HEK293 (cell line): ENCODE data around the gene PACSIN2.

ENCODE experiments used
- CTCF ChIA-PET: fragments of 350-600 bp; formaldehyde crosslinking; extraction: SDS; loops from one replicate; lab custom pipeline; 2021; ENCODE audit warnings: antibody characterized with exemption; lab: Yijun Ruan, JAX
- POLR2A ChIA-PET: fragments of 300-600 bp; formaldehyde crosslinking; extraction: SDS; loops from one replicate; lab custom pipeline; 2020; ENCODE audit warnings: antibody characterized with exemption, inconsistent platforms; lab: Yijun Ruan, JAX
- H3K27ac ChIP-seq: fragments of 200-500 bp; sonication (Bioruptor generic); 2 replicates; pipeline ENCODE4 v1.5.1; 2014; ENCODE audit warnings: low read depth, low read length, control low read depth, inconsistent platforms; ENCODE audit errors: extremely low read depth
- H3K36me3 ChIP-seq, 2 experiments: fragments of 200-500 bp in 1 of 2; sonication (Bioruptor generic) in 1 of 2; 1 replicate in 1 of 2; 2 replicates in 1 of 2; pipeline ENCODE4 v1.5.1; 2014 to 2017; ENCODE audit warnings: inconsistent platforms in 2 of 2, low read length in 2 of 2; ENCODE audit not compliant: control insufficient read depth in 2 of 2, insufficient read depth in 1 of 2
- H3K4me1 ChIP-seq: fragments of 200-500 bp; sonication (Bioruptor generic); 2 replicates; pipeline ENCODE4 v1.5.1; 2014; ENCODE audit warnings: mild to moderate bottlenecking, low read length, inconsistent platforms; ENCODE audit not compliant: control insufficient read depth, insufficient read depth
- H3K4me3 ChIP-seq: 2 replicates; pipeline ENCODE4 v1.5.1; 2011; ENCODE audit warnings: low read depth, mild to moderate bottlenecking, control low read depth, low read length, moderate library complexity
- H3K9me3 ChIP-seq: fragments of 200-500 bp; sonication (Bioruptor generic); 2 replicates; pipeline ENCODE4 v1.5.1; 2014; ENCODE audit warnings: low read depth, low read length, inconsistent platforms; ENCODE audit not compliant: control insufficient read depth, insufficient read depth
- BCL11A ChIP-seq: fragments of 450-650 bp; formaldehyde crosslinking; IDR thresholded peaks from 2 replicates; pipeline ENCODE4 v1.5.1; 2016; ENCODE audit warnings: low read depth, missing biosample characterization, missing genetic modification characterization
- EGR2 ChIP-seq: fragments of 450-650 bp; formaldehyde crosslinking; IDR thresholded peaks from 2 replicates; pipeline ENCODE4 v1.5.1; 2016; ENCODE audit warnings: low read depth, missing biosample characterization, missing genetic modification characterization
- KLF7 ChIP-seq: fragments of 450-650 bp; formaldehyde crosslinking; IDR thresholded peaks from 2 replicates; pipeline ENCODE4 v1.5.1; 2016; ENCODE audit warnings: missing biosample characterization, missing genetic modification characterization, borderline replicate concordance
- PRDM6 ChIP-seq: fragments of 450-650 bp; formaldehyde crosslinking; IDR thresholded peaks from 2 replicates; pipeline ENCODE4 v1.5.1; 2017; ENCODE audit warnings: missing biosample characterization, missing genetic modification characterization
- SCRT2 ChIP-seq: fragments of 450-650 bp; formaldehyde crosslinking; IDR thresholded peaks from 2 replicates; pipeline ENCODE4 v1.5.1; 2016; ENCODE audit warnings: missing biosample characterization, missing genetic modification characterization
- SP7 ChIP-seq: fragments of 450-650 bp; formaldehyde crosslinking; IDR thresholded peaks from 2 replicates; pipeline ENCODE4 v1.5.1; 2016; ENCODE audit warnings: missing biosample characterization, missing genetic modification characterization
- ZBTB7A ChIP-seq: fragments of 450-650 bp; formaldehyde crosslinking; IDR thresholded peaks from 2 replicates; pipeline ENCODE4 v1.5.1; 2016; ENCODE audit warnings: low read depth, missing biosample characterization, missing genetic modification characterization
- ZNF133 ChIP-seq: fragments of 450-650 bp; formaldehyde crosslinking; IDR thresholded peaks from 2 replicates; pipeline ENCODE4 v1.5.1; 2016; ENCODE audit warnings: missing biosample characterization, missing genetic modification characterization
- ZNF146 ChIP-seq: fragments of 450-650 bp; formaldehyde crosslinking; IDR thresholded peaks from 2 replicates; pipeline ENCODE4 v1.5.1; 2016; ENCODE audit warnings: missing biosample characterization, missing genetic modification characterization
- ZNF211 ChIP-seq: fragments of 450-650 bp; formaldehyde crosslinking; IDR thresholded peaks from 2 replicates; pipeline ENCODE4 v1.5.1; 2016; ENCODE audit warnings: low read depth, missing biosample characterization, missing genetic modification characterization
- ZNF221 ChIP-seq: fragments of 450-650 bp; formaldehyde crosslinking; IDR thresholded peaks from 2 replicates; pipeline ENCODE4 v1.5.1; 2017; ENCODE audit warnings: missing biosample characterization, missing genetic modification characterization, borderline replicate concordance
- ZNF223 ChIP-seq: fragments of 450-650 bp; formaldehyde crosslinking; IDR thresholded peaks from 2 replicates; pipeline ENCODE4 v1.5.1; 2016; ENCODE audit warnings: missing biosample characterization, missing genetic modification characterization
- ZNF350 ChIP-seq: fragments of 450-650 bp; formaldehyde crosslinking; IDR thresholded peaks from 2 replicates; pipeline ENCODE4 v1.5.0; 2017; ENCODE audit warnings: missing biosample characterization, mild to moderate bottlenecking, missing genetic modification characterization
- ZNF391 ChIP-seq: fragments of 450-650 bp; formaldehyde crosslinking; IDR thresholded peaks from 2 replicates; pipeline ENCODE4 v1.5.1; 2016; ENCODE audit warnings: low read depth, missing biosample characterization, missing genetic modification characterization, borderline replicate concordance
- ZNF423 ChIP-seq: fragments of 450-650 bp; formaldehyde crosslinking; IDR thresholded peaks from 2 replicates; pipeline ENCODE4 v1.5.1; 2016; ENCODE audit warnings: missing biosample characterization, missing genetic modification characterization
- ZNF48 ChIP-seq: fragments of 450-650 bp; formaldehyde crosslinking; IDR thresholded peaks from 2 replicates; pipeline ENCODE4 v1.5.1; 2016; ENCODE audit warnings: missing biosample characterization, missing genetic modification characterization
- ZNF571 ChIP-seq: fragments of 450-650 bp; formaldehyde crosslinking; IDR thresholded peaks from 2 replicates; pipeline ENCODE4 v1.5.0; 2017; ENCODE audit warnings: missing biosample characterization, missing genetic modification characterization
- ZNF701 ChIP-seq: fragments of 450-650 bp; formaldehyde crosslinking; IDR thresholded peaks from 2 replicates; pipeline ENCODE4 v1.5.1; 2016; ENCODE audit warnings: missing biosample characterization, missing genetic modification characterization
- ZNF76 ChIP-seq: fragments of 450-650 bp; formaldehyde crosslinking; IDR thresholded peaks from 2 replicates; pipeline ENCODE4; 2016; ENCODE audit warnings: low read depth, missing biosample characterization, missing genetic modification characterization, borderline replicate concordance
- ZXDB ChIP-seq: fragments of 450-650 bp; formaldehyde crosslinking; IDR thresholded peaks from 2 replicates; pipeline ENCODE4 v1.5.1; 2016; ENCODE audit warnings: missing biosample characterization, missing genetic modification characterization
- TF ChIP-seq, protein P1 (sequence below): fragments of 450-650 bp; formaldehyde crosslinking; IDR thresholded peaks from 2 replicates; pipeline ENCODE4 v1.5.1; 2017; ENCODE audit warnings: missing biosample characterization, missing genetic modification characterization
- TF ChIP-seq, protein P2 (sequence below): fragments of 450-650 bp; formaldehyde crosslinking; IDR thresholded peaks from 2 replicates; pipeline ENCODE4 v1.5.1; 2017; ENCODE audit warnings: missing biosample characterization, missing genetic modification characterization
- TF ChIP-seq, protein P3 (sequence below): fragments of 450-650 bp; formaldehyde crosslinking; conservative IDR thresholded peaks from 2 replicates; pipeline ENCODE4 v1.5.1; 2016; ENCODE audit warnings: low read depth, missing biosample characterization, missing genetic modification characterization
- TF ChIP-seq, protein P4 (sequence below): fragments of 450-650 bp; formaldehyde crosslinking; conservative IDR thresholded peaks from 2 replicates; pipeline ENCODE4 v1.5.1; 2016; ENCODE audit warnings: low read depth, missing biosample characterization, missing genetic modification characterization

The PACSIN2 gene

GRCh38 chr22:43057641-43058040 is 42.7 kb upstream of the PACSIN2 start:
- ChIA-PET CTCF (interaction anchor here (1.2 kb wide), 2 partner anchors 24 to 436 kb away, joined by 5 to 6 read pairs; no protein-coding TSS in a partner anchor), POLR2A (no interaction called here)
- no peaks in the 10 kb centered on the region for H3K4me1 ChIP-seq
- H3K4me3 ChIP-seq: no peak overlapping the region
- no peaks in the 10 kb centered on the region for H3K36me3 ChIP-seq
- no peak overlapping the region for H3K27ac ChIP-seq
- no peak for TF ChIP-seq ZNF221 (tag by site-specific recombination)
- TF ChIP-seq, protein P1, sequence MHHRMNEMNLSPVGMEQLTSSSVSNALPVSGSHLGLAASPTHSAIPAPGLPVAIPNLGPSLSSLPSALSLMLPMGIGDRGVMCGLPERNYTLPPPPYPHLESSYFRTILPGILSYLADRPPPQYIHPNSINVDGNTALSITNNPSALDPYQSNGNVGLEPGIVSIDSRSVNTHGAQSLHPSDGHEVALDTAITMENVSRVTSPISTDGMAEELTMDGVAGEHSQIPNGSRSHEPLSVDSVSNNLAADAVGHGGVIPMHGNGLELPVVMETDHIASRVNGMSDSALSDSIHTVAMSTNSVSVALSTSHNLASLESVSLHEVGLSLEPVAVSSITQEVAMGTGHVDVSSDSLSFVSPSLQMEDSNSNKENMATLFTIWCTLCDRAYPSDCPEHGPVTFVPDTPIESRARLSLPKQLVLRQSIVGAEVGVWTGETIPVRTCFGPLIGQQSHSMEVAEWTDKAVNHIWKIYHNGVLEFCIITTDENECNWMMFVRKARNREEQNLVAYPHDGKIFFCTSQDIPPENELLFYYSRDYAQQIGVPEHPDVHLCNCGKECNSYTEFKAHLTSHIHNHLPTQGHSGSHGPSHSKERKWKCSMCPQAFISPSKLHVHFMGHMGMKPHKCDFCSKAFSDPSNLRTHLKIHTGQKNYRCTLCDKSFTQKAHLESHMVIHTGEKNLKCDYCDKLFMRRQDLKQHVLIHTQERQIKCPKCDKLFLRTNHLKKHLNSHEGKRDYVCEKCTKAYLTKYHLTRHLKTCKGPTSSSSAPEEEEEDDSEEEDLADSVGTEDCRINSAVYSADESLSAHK: no peak
- TF ChIP-seq ZNF350 (tag by site-specific recombination): no peak
- TF ChIP-seq, protein P2, sequence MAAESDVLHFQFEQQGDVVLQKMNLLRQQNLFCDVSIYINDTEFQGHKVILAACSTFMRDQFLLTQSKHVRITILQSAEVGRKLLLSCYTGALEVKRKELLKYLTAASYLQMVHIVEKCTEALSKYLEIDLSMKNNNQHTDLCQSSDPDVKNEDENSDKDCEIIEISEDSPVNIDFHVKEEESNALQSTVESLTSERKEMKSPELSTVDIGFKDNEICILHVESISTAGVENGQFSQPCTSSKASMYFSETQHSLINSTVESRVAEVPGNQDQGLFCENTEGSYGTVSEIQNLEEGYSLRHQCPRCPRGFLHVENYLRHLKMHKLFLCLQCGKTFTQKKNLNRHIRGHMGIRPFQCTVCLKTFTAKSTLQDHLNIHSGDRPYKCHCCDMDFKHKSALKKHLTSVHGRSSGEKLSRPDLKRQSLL (tag by site-specific recombination): no peak
- TF ChIP-seq SP7 (tag by site-specific recombination): no peak
- TF ChIP-seq ZNF76 (tag by site-specific recombination): no peak
- TF ChIP-seq ZNF133 (tag by site-specific recombination): no peak
- no peak for TF ChIP-seq ZNF223
- no peak for TF ChIP-seq ZNF146 (tag by site-specific recombination)
- no peak for TF ChIP-seq BCL11A (tag by site-specific recombination)
- TF ChIP-seq ZNF423 (tag by site-specific recombination): no peak
- TF ChIP-seq ZBTB7A: no peak
- TF ChIP-seq ZNF571: no peak
- no peak for TF ChIP-seq PRDM6
- no peak for TF ChIP-seq SCRT2 (tag by site-specific recombination)
- TF ChIP-seq ZNF211: no peak
- no peak for TF ChIP-seq KLF7 (tag by site-specific recombination)
- no peak for TF ChIP-seq ZNF48 (tag by site-specific recombination)
- no peak for TF ChIP-seq ZNF391
- TF ChIP-seq EGR2: no peak
- no peaks in the 10 kb centered on the region for H3K9me3 ChIP-seq

DNA sequence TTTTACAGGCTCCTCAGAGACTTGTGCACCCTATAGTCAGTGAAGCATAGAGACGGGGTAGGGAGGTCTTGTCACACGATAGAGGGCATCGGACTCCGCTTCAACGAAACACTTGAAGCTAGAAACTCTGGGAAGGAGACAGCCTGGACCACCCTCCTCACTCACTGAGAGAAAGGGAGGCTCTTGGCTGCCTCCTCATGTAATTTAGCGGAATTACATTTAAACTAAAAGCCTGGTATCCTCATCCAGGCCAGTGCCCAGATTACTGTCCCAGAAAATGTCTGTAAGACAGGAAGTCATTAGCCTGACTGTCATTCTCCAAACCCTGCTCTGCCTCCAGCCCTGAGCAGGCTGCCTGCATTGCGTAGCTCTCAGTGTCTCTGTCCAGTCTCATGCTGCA is 38.2 kb upstream of the PACSIN2 start:
- Histone ChIP-seq H3K4me3 (no peak overlapping the region), H3K9me3 (no peaks in the 10 kb centered on the region), H3K27ac (no peak overlapping the region), H3K4me1 (no peaks in the 10 kb centered on the region), H3K36me3 (no peaks in the 10 kb centered on the region)
- ChIA-PET POLR2A (interaction anchor here (0.6 to 1.3 kb wide), 2 partner anchors 9 to 41 kb away, joined by 3 to 6 read pairs; no protein-coding TSS in a partner anchor), CTCF (interaction anchor here (0.6 to 2.2 kb wide), 7 partner anchors 9 to 186 kb away, joined by 3 to 7 read pairs (median 4); no protein-coding TSS in a partner anchor)
- TF ChIP-seq ZXDB (tag by site-specific recombination) (no peak), ZNF701 (tag by site-specific recombination) (no peak)
- TF ChIP-seq, protein P3, sequence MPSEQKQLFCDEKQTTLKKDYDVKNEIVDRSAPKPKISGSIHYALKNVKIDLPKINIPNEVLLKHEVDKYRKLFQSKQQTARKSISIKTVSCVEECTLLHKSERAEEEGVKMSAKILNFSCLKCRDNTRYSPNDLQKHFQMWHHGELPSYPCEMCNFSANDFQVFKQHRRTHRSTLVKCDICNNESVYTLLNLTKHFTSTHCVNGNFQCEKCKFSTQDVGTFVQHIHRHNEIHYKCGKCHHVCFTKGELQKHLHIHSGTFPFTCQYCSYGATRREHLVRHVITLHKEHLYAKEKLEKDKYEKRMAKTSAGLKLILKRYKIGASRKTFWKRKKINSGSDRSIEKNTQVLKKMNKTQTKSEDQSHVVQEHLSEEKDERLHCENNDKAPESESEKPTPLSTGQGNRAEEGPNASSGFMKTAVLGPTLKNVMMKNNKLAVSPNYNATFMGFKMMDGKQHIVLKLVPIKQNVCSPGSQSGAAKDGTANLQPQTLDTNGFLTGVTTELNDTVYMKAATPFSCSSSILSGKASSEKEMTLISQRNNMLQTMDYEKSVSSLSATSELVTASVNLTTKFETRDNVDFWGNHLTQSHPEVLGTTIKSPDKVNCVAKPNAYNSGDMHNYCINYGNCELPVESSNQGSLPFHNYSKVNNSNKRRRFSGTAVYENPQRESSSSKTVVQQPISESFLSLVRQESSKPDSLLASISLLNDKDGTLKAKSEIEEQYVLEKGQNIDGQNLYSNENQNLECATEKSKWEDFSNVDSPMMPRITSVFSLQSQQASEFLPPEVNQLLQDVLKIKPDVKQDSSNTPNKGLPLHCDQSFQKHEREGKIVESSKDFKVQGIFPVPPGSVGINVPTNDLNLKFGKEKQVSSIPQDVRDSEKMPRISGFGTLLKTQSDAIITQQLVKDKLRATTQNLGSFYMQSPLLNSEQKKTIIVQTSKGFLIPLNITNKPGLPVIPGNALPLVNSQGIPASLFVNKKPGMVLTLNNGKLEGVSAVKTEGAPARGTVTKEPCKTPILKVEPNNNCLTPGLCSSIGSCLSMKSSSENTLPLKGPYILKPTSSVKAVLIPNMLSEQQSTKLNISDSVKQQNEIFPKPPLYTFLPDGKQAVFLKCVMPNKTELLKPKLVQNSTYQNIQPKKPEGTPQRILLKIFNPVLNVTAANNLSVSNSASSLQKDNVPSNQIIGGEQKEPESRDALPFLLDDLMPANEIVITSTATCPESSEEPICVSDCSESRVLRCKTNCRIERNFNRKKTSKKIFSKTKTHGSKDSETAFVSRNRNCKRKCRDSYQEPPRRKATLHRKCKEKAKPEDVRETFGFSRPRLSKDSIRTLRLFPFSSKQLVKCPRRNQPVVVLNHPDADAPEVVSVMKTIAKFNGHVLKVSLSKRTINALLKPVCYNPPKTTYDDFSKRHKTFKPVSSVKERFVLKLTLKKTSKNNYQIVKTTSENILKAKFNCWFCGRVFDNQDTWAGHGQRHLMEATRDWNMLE: no peak
- TF ChIP-seq, protein P4, sequence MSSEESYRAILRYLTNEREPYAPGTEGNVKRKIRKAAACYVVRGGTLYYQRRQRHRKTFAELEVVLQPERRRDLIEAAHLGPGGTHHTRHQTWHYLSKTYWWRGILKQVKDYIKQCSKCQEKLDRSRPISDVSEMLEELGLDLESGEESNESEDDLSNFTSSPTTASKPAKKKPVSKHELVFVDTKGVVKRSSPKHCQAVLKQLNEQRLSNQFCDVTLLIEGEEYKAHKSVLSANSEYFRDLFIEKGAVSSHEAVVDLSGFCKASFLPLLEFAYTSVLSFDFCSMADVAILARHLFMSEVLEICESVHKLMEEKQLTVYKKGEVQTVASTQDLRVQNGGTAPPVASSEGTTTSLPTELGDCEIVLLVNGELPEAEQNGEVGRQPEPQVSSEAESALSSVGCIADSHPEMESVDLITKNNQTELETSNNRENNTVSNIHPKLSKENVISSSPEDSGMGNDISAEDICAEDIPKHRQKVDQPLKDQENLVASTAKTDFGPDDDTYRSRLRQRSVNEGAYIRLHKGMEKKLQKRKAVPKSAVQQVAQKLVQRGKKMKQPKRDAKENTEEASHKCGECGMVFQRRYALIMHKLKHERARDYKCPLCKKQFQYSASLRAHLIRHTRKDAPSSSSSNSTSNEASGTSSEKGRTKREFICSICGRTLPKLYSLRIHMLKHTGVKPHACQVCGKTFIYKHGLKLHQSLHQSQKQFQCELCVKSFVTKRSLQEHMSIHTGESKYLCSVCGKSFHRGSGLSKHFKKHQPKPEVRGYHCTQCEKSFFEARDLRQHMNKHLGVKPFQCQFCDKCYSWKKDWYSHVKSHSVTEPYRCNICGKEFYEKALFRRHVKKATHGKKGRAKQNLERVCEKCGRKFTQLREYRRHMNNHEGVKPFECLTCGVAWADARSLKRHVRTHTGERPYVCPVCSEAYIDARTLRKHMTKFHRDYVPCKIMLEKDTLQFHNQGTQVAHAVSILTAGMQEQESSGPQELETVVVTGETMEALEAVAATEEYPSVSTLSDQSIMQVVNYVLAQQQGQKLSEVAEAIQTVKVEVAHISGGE (tag by site-specific recombination): no peak
